GM19372 (cell line): ENCODE data around the gene GDF10.

ENCODE experiments used
- ATAC-seq: cut with Tn5 transposase; IDR thresholded peaks from one replicate; pipeline ENCODE4 v1.9.1; 2021; ENCODE audit warnings: mild to moderate bottlenecking, low read depth, moderate library complexity; ENCODE audit not compliant: unreplicated experiment

Gene GDF10

GRCh38 chr10:47268696-47269095 is 31.3 kb upstream of the GDF10 start:
- no peak for ATAC-seq

DNA sequence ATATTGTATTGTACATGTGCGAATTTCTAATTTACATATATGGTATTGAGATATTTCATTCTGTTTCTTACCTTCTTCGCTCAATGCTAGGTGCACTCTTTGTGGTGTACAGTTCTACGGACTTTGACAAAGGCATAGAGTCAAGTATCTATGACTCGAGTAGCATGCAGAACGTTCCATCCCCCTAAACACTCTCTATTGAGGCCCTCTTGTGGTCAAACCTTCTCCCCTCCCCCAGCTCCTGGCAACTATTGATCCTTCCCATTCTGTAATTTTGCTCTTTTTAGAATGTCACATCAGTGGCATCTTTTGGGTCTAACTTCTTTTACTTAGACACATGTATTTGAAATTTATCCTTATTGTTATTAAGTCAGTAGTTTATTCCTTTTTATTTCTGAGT is 30.7 kb upstream of the GDF10 start:
- no peak for ATAC-seq

- ATAC-seq: no peak
Observed at GRCh38 chr10:47276071-47276470, 23.9 kb upstream of the GDF10 start.

- no peak for ATAC-seq
Observed at GRCh38 chr10:47276576-47277351, 23.2 kb upstream of the GDF10 start.

DNA sequence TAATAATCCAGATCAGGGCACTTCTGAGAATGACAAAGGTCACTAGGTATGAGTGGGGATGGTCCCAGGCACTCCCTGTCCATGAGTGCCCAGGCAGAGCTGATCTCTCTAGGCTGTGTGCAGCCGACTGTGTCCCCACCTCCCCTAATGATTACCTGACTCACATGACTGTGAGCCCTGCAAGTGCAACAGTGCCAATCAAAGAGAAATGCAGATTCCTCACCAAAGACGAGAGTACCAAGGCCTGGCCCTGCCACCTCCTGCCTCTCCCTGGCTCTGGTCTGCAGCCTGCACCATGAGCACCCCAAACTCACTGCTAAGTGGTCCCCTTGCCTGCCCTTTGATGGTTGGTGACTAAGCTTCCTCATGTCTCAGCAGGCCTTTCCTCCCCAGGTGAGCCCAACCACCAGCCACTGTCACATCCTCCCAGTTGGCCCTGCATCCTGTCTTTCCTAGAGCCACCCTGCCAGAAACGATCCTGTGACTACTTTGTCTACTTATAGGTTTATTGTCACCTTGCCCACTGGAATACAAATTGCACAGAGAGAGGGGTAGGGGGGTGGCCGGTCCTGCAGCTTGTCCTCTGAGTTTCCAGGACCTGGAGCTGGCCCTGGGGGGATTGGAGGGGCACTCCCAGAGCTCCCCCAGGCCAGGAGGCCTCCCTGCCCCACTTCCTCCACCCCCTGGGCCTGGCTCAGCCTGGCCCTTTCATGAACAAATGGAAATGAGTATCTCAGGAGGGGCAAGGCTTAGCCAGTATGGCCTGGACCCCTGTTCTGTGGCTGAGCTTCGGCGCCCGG is 22.4 kb upstream of the GDF10 start:
- no peak for ATAC-seq

DNA sequence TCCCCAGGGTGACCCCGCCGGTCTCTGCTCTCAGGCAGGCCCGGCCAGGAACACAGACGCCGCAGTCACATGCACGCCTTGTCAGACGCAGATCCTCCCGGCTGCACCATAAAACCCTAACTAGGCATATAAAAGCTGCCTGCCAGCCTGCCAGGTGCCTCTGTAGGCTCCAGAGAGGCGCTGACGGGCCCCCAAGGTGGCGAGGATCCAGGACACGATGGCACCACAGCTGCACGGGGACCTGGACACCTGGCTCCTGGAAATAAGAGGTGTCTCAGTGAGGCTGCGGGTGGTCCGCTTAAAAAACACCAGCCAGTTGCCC is 21.9 kb upstream of the GDF10 start:
- no peak for ATAC-seq

GRCh38 chr10:47278720-47279119 is 21.3 kb upstream of the GDF10 start:
- no peak for ATAC-seq

GRCh38 chr10:47279276-47279675 is 20.7 kb upstream of the GDF10 start:
- no peak for ATAC-seq

GRCh38 chr10:47282005-47282656 is 17.9 kb upstream of the GDF10 start:
- no peak for ATAC-seq

- no peak for ATAC-seq
Observed at GRCh38 chr10:47282657-47283018, 17.4 kb upstream of the GDF10 start.

DNA sequence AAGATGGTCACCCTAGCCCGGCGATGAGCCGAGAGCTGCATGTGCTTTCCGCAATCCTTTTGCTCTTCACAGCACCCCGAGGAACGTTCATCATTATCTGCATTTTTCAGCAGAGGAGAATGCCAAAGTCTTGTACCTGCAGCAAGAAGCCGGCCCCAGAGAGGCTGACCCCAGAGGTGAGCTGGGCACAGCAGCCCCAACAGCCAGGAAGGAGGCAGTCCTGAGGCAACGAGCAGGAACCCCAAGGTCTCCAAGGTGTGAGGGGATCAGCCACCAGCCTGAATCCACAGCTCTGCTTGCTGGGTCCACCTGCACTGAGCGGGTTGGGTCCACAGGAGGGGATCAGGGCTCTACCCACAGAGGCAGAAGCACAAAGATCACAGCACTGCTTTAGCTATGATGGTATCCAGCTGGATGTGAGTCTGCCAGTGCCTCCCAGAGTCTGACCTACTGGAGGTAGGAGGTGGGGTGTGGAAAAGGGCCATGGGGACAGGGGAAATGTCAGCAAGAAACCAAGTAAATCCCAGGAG is 16.8 kb upstream of the GDF10 start:
- ATAC-seq: no peak

GRCh38 chr10:47283848-47284247 is 16.1 kb upstream of the GDF10 start:
- no peak for ATAC-seq

- ATAC-seq: no peak
Observed at GRCh38 chr10:47285381-47286115, 14.4 kb upstream of the GDF10 start.

- no peak for ATAC-seq
Observed at GRCh38 chr10:47286116-47286505, 13.9 kb upstream of the GDF10 start.

- no peak for ATAC-seq
Observed at GRCh38 chr10:47286591-47287315, 13.2 kb upstream of the GDF10 start.

GRCh38 chr10:47287365-47287802 is 12.6 kb upstream of the GDF10 start:
- ATAC-seq: no peak

DNA sequence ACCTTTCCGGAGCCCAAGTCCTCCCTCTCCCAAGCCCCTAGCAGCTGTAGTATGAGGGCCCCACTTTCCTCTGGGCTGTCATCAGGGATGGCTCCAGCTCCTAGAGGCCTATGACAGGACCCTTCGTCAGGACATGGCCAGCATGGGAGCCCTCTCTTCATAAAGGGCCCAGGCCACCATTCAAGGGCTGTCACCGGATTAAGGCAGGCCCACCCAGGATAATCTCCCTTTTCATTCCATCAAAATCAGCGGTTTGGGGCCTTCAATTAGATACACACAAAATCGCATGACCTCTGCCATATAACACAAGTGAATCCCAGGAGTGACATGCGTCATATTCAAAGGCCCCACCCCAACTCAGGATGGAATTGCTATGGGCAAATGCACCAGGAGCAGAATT is 12.2 kb upstream of the GDF10 start:
- ATAC-seq: no peak

GRCh38 chr10:47288236-47288635 is 11.8 kb upstream of the GDF10 start:
- no peak for ATAC-seq

GRCh38 chr10:47288916-47289495 is 11.0 kb upstream of the GDF10 start:
- ATAC-seq: no peak

- no peak for ATAC-seq
Observed at GRCh38 chr10:47289921-47290320, 10.1 kb upstream of the GDF10 start.
